Liver (tissue), 9 donors: ENCODE measurements around the gene SCN3A. TPM values are rescaled to one million over a fixed set of nuclear protein-coding genes. Genes with fewer than 3 reads are reported as not detected.

ENCODE experiments used
- DNase-seq: peaks from one replicate; pipeline ENCODE4 v3.0.0-alpha.2; 2017; ENCODE audit warnings: low spot score
- H3K27ac ChIP-seq, 2 donors: one replicate each; pipeline ENCODE4 v1.7.0; 2013; ENCODE audit warnings: inconsistent platforms in 2 of 2, low read length in 2 of 2, control low read depth in 1 of 2, low read depth in 1 of 2, mild to moderate bottlenecking in 1 of 2
- H3K27me3 ChIP-seq, 4 donors: one replicate each; pipeline versions ENCODE4 v1.6.1 to v1.7.0; 2013; ENCODE audit warnings: low read length in 3 of 4, inconsistent platforms in 1 of 4, mild to moderate bottlenecking in 1 of 4, moderate library complexity in 1 of 4; ENCODE audit not compliant: control insufficient read depth in 4 of 4, insufficient read depth in 4 of 4
- H3K36me3 ChIP-seq, 4 donors: one replicate each; pipeline versions ENCODE4 v1.6.1 to v1.7.0; 2013; ENCODE audit warnings: low read length in 3 of 4, mild to moderate bottlenecking in 3 of 4, low read depth in 1 of 4, moderate library complexity in 1 of 4; ENCODE audit not compliant: control insufficient read depth in 4 of 4, insufficient read depth in 3 of 4
- H3K4me1 ChIP-seq, 4 donors: one replicate each; pipeline versions ENCODE4 v1.6.1 to v1.7.0; 2013; ENCODE audit warnings: low read length in 3 of 4, mild to moderate bottlenecking in 3 of 4, moderate library complexity in 1 of 4; ENCODE audit not compliant: control insufficient read depth in 4 of 4, insufficient read depth in 4 of 4
- H3K4me3 ChIP-seq, 3 donors: one replicate each; pipeline versions ENCODE4 v1.6.1 to v1.7.0; 2013; ENCODE audit warnings: low read length in 3 of 3, control low read depth in 1 of 3, low read depth in 1 of 3, mild to moderate bottlenecking in 1 of 3
- H3K9ac ChIP-seq, 2 donors: one replicate each; pipeline ENCODE4 v1.7.0; 2013; ENCODE audit warnings: low read length in 2 of 2, mild to moderate bottlenecking in 2 of 2, moderate library complexity in 2 of 2, control low read depth in 1 of 2, low read depth in 1 of 2
- H3K9me3 ChIP-seq, 4 donors: one replicate each; pipeline versions ENCODE4 v1.6.1 to v1.7.0; 2013; ENCODE audit warnings: low read length in 3 of 4; ENCODE audit not compliant: control insufficient read depth in 4 of 4
- FOXA1 ChIP-seq: IDR thresholded peaks from 2 replicates; pipeline ENCODE4 v1.6.1; 2016; ENCODE audit warnings: antibody characterized with exemption
- GABPA ChIP-seq, 2 donors: IDR thresholded peaks in 1 of 2; conservative IDR thresholded peaks in 1 of 2; 2 replicates each; pipeline ENCODE4 v1.6.1; 2016; ENCODE audit warnings: antibody characterized with exemption in 2 of 2, mild to moderate bottlenecking in 1 of 2, moderate library complexity in 1 of 2
- HNF4A ChIP-seq, 2 donors: conservative IDR thresholded peaks; 2 replicates each; pipeline ENCODE4 v1.6.1; 2016; ENCODE audit warnings: antibody characterized with exemption in 2 of 2, mild to moderate bottlenecking in 2 of 2
- NR2F2 ChIP-seq: IDR thresholded peaks from 2 replicates; pipeline ENCODE4 v1.6.1; 2016; ENCODE audit warnings: antibody characterized with exemption
- RAD21 ChIP-seq, 2 donors: IDR thresholded peaks; 2 replicates each; pipeline ENCODE4 v1.6.1; 2016; ENCODE audit warnings: antibody characterized with exemption in 2 of 2, mild to moderate bottlenecking in 2 of 2
- RXRA ChIP-seq, 2 donors: IDR thresholded peaks; 2 replicates each; pipeline ENCODE4 v1.6.1; 2017 to 2018; ENCODE audit warnings: antibody characterized with exemption in 2 of 2, mild to moderate bottlenecking in 1 of 2
- SP1 ChIP-seq: IDR thresholded peaks from 2 replicates; pipeline ENCODE4 v1.6.1; 2018; ENCODE audit warnings: antibody characterized with exemption, mild to moderate bottlenecking
- WGBS: extraction: QIAGEN DNeasy Blood & Tissue Kit; methylation state at CpG from one replicate; pipeline ENCODE4 v1.1.7; 2013; 5-methylcytosine and 5-hydroxymethylcytosine counted together
- polyA plus RNA-seq, 2 donors: library from polyadenylated mRNA; stranded (reverse) in 1 of 2; unstranded in 1 of 2; fragments of 200-250 nt in 1 of 2; fragments of >200 nt in 1 of 2; fragmentation: Nextera tagmentation in 1 of 2; extraction: Ambion mirVana in 1 of 2; gene quantifications; one replicate each; pipeline versions ENCODE4 v1.2.1 to v1.2.3, GENCODE V29; 2013 to 2015
- total RNA-seq, 2 donors: library from RNA; depleted of rRNA; stranded (reverse); fragments of >200 nt; gene quantifications; one replicate each; pipeline ENCODE4 v1.2.3, GENCODE V29; 2014
- TF ChIP-seq, protein P1 (sequence below): IDR thresholded peaks from 2 replicates; pipeline ENCODE4 v1.6.1; 2016; ENCODE audit warnings: antibody characterized with exemption
- TF ChIP-seq, protein P2 (sequence below): IDR thresholded peaks from 2 replicates; pipeline ENCODE4 v1.6.1; 2016; ENCODE audit warnings: antibody characterized with exemption
- TF ChIP-seq, protein P3 (sequence below): IDR thresholded peaks from 2 replicates; pipeline ENCODE4 v1.6.1; 2016; ENCODE audit warnings: antibody characterized with exemption
- donor health status: healthy.
- donor health status: healthy.
- donor health status: healthy.
- donor health status: healthy.
- donor health status: healthy.

The SCN3A gene
- total and polyA plus RNA-seq, 4 donors, result 0.05 to 1.0 (median 0.29) TPM

GRCh38 chr2:165067643-165068486, 136.0 kb downstream of the SCN3A start:
- peaks cover 0 to 2% (median 0%) of the 10 kb centered on the region in 4 donors for H3K4me1 ChIP-seq
- DNase-seq, result no peak
- TF ChIP-seq, protein P1, sequence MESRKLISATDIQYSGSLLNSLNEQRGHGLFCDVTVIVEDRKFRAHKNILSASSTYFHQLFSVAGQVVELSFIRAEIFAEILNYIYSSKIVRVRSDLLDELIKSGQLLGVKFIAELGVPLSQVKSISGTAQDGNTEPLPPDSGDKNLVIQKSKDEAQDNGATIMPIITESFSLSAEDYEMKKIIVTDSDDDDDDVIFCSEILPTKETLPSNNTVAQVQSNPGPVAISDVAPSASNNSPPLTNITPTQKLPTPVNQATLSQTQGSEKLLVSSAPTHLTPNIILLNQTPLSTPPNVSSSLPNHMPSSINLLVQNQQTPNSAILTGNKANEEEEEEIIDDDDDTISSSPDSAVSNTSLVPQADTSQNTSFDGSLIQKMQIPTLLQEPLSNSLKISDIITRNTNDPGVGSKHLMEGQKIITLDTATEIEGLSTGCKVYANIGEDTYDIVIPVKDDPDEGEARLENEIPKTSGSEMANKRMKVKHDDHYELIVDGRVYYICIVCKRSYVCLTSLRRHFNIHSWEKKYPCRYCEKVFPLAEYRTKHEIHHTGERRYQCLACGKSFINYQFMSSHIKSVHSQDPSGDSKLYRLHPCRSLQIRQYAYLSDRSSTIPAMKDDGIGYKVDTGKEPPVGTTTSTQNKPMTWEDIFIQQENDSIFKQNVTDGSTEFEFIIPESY, result no peak
- TF ChIP-seq, protein P2, sequence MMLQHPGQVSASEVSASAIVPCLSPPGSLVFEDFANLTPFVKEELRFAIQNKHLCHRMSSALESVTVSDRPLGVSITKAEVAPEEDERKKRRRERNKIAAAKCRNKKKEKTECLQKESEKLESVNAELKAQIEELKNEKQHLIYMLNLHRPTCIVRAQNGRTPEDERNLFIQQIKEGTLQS, result no peak
- no peak for TF ChIP-seq NR2F2
- TF ChIP-seq HNF4A (conservative IDR thresholded peaks at IDR 0.05), result no peak
- TF ChIP-seq SP1, result no peak
- H3K27ac ChIP-seq, result no peak overlapping the region
- no peak overlapping the region for H3K4me3 ChIP-seq
- H3K9me3 ChIP-seq, result no peaks in the 10 kb centered on the region
- H3K27me3 ChIP-seq, result no peaks in the 10 kb centered on the region
- H3K9ac ChIP-seq, result no peak overlapping the region
- H3K36me3 ChIP-seq, result no peaks in the 10 kb centered on the region
- 36% methylated on average over 12 of the region's 12 CpGs for WGBS

- no peaks in the 10 kb centered on the region for H3K36me3 ChIP-seq
- TF ChIP-seq NR2F2, result no peak
- no peak for TF ChIP-seq FOXA1
- 91% methylated on average over 3 of the region's 3 CpGs for WGBS
- H3K4me1 ChIP-seq, result peaks cover 0 to 2% (median 0%) of the 10 kb centered on the region in 4 donors
- no peaks in the 10 kb centered on the region for H3K27me3 ChIP-seq
- no peaks in the 10 kb centered on the region for H3K9me3 ChIP-seq
- no peak overlapping the region for H3K4me3 ChIP-seq
- no peak overlapping the region for H3K9ac ChIP-seq
- no peak overlapping the region for H3K27ac ChIP-seq
- no peak for DNase-seq
Observed at GRCh38 chr2:165064743-165065142, 139.1 kb downstream of the SCN3A start.

DNA sequence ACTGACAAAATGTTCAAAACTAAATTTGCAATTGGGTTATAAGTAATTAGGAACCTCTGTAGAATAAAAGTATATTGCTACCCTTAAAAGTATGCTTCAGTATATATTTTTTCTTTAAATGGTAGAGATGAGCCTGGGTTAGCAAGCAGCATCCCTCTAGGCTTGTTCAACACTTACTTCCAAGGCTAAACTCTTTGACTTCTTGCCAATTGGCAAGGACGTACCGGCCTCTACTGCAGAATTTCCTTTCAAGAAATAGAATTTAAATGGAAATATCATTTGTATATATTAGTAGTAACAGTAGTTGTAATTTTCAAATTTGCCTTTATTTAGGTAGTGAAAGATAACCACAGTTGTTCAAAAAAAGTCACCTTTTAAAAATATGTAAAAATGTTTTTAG, 143.4 kb downstream of the SCN3A start:
- DNase-seq, result no peak
- Histone ChIP-seq H3K4me1 (peaks cover 0 to 2% (median 0%) of the 10 kb centered on the region in 4 donors), H3K9ac (no peak overlapping the region), H3K4me3 (no peak overlapping the region), H3K27me3 (no peaks in the 10 kb centered on the region), H3K9me3 (no peaks in the 10 kb centered on the region), H3K36me3 (no peaks in the 10 kb centered on the region), H3K27ac (no peak overlapping the region)
- TF ChIP-seq HNF4A (conservative IDR thresholded peaks at IDR 0.05) (no peak), GABPA (IDR thresholded peaks at IDR 0.05 in 1 of 2, conservative IDR thresholded peaks at IDR 0.05 in 1 of 2) (no peak), RXRA (IDR thresholded peaks at IDR 0.05) (no peak), RAD21 (IDR thresholded peaks at IDR 0.05) (no peak)
- TF ChIP-seq, protein P3, sequence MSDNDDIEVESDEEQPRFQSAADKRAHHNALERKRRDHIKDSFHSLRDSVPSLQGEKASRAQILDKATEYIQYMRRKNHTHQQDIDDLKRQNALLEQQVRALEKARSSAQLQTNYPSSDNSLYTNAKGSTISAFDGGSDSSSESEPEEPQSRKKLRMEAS, result no peak
- WGBS, result 85% methylated on average over 2 of the region's 2 CpGs
